Measurements from ENCODE around the gene UTP11. TPM values are rescaled to one million over a fixed set of nuclear protein-coding genes. Genes with fewer than 3 reads are reported as not detected.

The UTP11 gene
- total RNA-seq, 1 donor: 38.7 TPM

GRCh38 chr1:38020396-38020795, 7.9 kb downstream of the UTP11 start:
- DNase-seq (ENCODE audit: insufficient read length, low spot score, missing footprints): peak; percentile 80
- peaks cover 85% of the 10 kb centered on the region for H3K36me3 ChIP-seq (ENCODE audit: insufficient read depth, low read length)
- H3K79me2 ChIP-seq (ENCODE audit: insufficient read depth, low read length): peaks cover 33% of the 10 kb centered on the region

GRCh38 chr1:38021969-38022368, 9.4 kb downstream of the UTP11 start:
- no peaks in the 10 kb centered on the region for H3K27me3 ChIP-seq (ENCODE audit: insufficient read depth, low read length)
- no peak for DNase-seq (ENCODE audit: insufficient read length, low spot score, missing footprints)
- no peak for TF ChIP-seq CTCF (IDR thresholded peaks at IDR 0.05; ENCODE audit: extremely low read depth, low read depth, low read length)
- H4K20me1 ChIP-seq (ENCODE audit: insufficient read depth, low read length): peaks cover 11% of the 10 kb centered on the region
- no peaks in the 10 kb centered on the region for H3K9me3 ChIP-seq (ENCODE audit: low read depth, low read length)
- H3K79me2 ChIP-seq (ENCODE audit: insufficient read depth, low read length): peaks cover 17% of the 10 kb centered on the region
- peaks cover 79% of the 10 kb centered on the region for H3K36me3 ChIP-seq (ENCODE audit: insufficient read depth, low read length)
- H3K4me1 ChIP-seq (ENCODE audit: insufficient read depth, low read length): no peaks in the 10 kb centered on the region
- H2AFZ ChIP-seq (ENCODE audit: low read length): no peak overlapping the region
- H3K27ac ChIP-seq (ENCODE audit: low read depth, low read length): no peak overlapping the region
- no peak overlapping the region for H3K4me2 ChIP-seq (ENCODE audit: insufficient read depth, low read length)
- no peak overlapping the region for H3K4me3 ChIP-seq (ENCODE audit: insufficient read depth, low read length)

More at GRCh38 chr1:38020396-38020795, 7.9 kb downstream of the UTP11 start:
- Histone ChIP-seq H2AFZ (ENCODE audit: low read length) (no peak overlapping the region), H3K27ac (ENCODE audit: low read depth, low read length) (no peak overlapping the region), H3K27me3 (ENCODE audit: insufficient read depth, low read length) (no peaks in the 10 kb centered on the region), H3K4me1 (ENCODE audit: insufficient read depth, low read length) (no peaks in the 10 kb centered on the region), H4K20me1 (ENCODE audit: insufficient read depth, low read length) (peaks cover 10% of the 10 kb centered on the region), H3K9me3 (ENCODE audit: low read depth, low read length) (no peaks in the 10 kb centered on the region), H3K4me2 (ENCODE audit: insufficient read depth, low read length) (no peak overlapping the region), H3K4me3 (ENCODE audit: insufficient read depth, low read length) (no peak overlapping the region)
- TF ChIP-seq CTCF (IDR thresholded peaks at IDR 0.05; ENCODE audit: extremely low read depth, low read depth, low read length): no peak

GRCh38 chr1:38022810-38023209, 10.3 kb downstream of the UTP11 start:
- Histone ChIP-seq H3K4me2 (ENCODE audit: insufficient read depth, low read length) (no peak overlapping the region), H3K36me3 (ENCODE audit: insufficient read depth, low read length) (peaks cover 71% of the 10 kb centered on the region), H3K4me1 (ENCODE audit: insufficient read depth, low read length) (peaks cover under 1% of the 10 kb centered on the region), H3K27me3 (ENCODE audit: insufficient read depth, low read length) (no peaks in the 10 kb centered on the region), H3K79me2 (ENCODE audit: insufficient read depth, low read length) (peaks cover 10% of the 10 kb centered on the region), H3K9me3 (ENCODE audit: low read depth, low read length) (no peaks in the 10 kb centered on the region), H3K4me3 (ENCODE audit: insufficient read depth, low read length) (no peak overlapping the region), H2AFZ (ENCODE audit: low read length) (no peak overlapping the region), H4K20me1 (ENCODE audit: insufficient read depth, low read length) (peaks cover 13% of the 10 kb centered on the region), H3K27ac (ENCODE audit: low read depth, low read length) (no peak overlapping the region)
- TF ChIP-seq CTCF (IDR thresholded peaks at IDR 0.05; ENCODE audit: extremely low read depth, low read depth, low read length): no peak
- DNase-seq (ENCODE audit: insufficient read length, low spot score, missing footprints): no peak

GRCh38 chr1:38025233-38025632, 12.7 kb downstream of the UTP11 start:
- Histone ChIP-seq H3K4me2 (ENCODE audit: insufficient read depth, low read length) (no peak overlapping the region), H4K20me1 (ENCODE audit: insufficient read depth, low read length) (peaks cover 10% of the 10 kb centered on the region), H3K27me3 (ENCODE audit: insufficient read depth, low read length) (no peaks in the 10 kb centered on the region), H2AFZ (ENCODE audit: low read length) (no peak overlapping the region), H3K9me3 (ENCODE audit: low read depth, low read length) (no peaks in the 10 kb centered on the region), H3K79me2 (ENCODE audit: insufficient read depth, low read length) (peaks cover 5% of the 10 kb centered on the region), H3K4me1 (ENCODE audit: insufficient read depth, low read length) (peaks cover 25% of the 10 kb centered on the region), H3K4me3 (ENCODE audit: insufficient read depth, low read length) (no peak overlapping the region), H3K27ac (ENCODE audit: low read depth, low read length) (no peak overlapping the region), H3K36me3 (ENCODE audit: insufficient read depth, low read length) (peaks cover 47% of the 10 kb centered on the region)
- no peak for DNase-seq (ENCODE audit: insufficient read length, low spot score, missing footprints)
- no peak for TF ChIP-seq CTCF (IDR thresholded peaks at IDR 0.05; ENCODE audit: extremely low read depth, low read depth, low read length)

All from osteoblast (primary cell).